Mesendoderm (in vitro differentiated cells): Measurements from ENCODE around the gene IPO9.

Experiments
- DNase-seq: peaks from one replicate; pipeline ENCODE4 v3.0.0; 2013
- H2AK5ac ChIP-seq: 2 replicates; pipeline ENCODE4 v1.6.1; 2013; ENCODE audit warnings: low read length, inconsistent platforms
- H2BK120ac ChIP-seq: 2 replicates; pipeline ENCODE4 v1.6.1; 2013; ENCODE audit warnings: low read depth, mild to moderate bottlenecking, low read length, moderate library complexity, mixed read lengths
- H2BK15ac ChIP-seq: replicated peaks from 2 replicates; pipeline ENCODE4 v1.6.1; 2013; ENCODE audit warnings: low read depth, mild to moderate bottlenecking, moderate library complexity
- H2BK5ac ChIP-seq: 2 replicates; pipeline ENCODE4 v1.6.1; 2013; ENCODE audit warnings: low read length, inconsistent platforms
- H3K18ac ChIP-seq: 2 replicates; pipeline ENCODE4 v1.6.1; 2013; ENCODE audit warnings: mild to moderate bottlenecking, low read length, mixed read lengths
- H3K23ac ChIP-seq: one replicate; pipeline ENCODE4 v1.6.1; 2013; ENCODE audit warnings: low read length
- H3K27ac ChIP-seq: 2 replicates; pipeline ENCODE4 v1.5.1; 2013; ENCODE audit warnings: low read depth, mild to moderate bottlenecking, inconsistent platforms, low read length, moderate library complexity
- H3K27me3 ChIP-seq: 2 replicates; pipeline ENCODE4 v1.6.1; 2013; ENCODE audit warnings: low read length, control low read depth, mild to moderate bottlenecking, inconsistent platforms; ENCODE audit not compliant: insufficient read depth, poor library complexity
- H3K36me3 ChIP-seq: 2 replicates; pipeline ENCODE4 v1.6.1; 2013; ENCODE audit warnings: low read length, inconsistent platforms; ENCODE audit not compliant: control insufficient read depth, insufficient read depth
- H3K4ac ChIP-seq: one replicate; pipeline ENCODE4 v1.6.1; 2013; ENCODE audit warnings: low read depth, mild to moderate bottlenecking, low read length, moderate library complexity
- H3K4me1 ChIP-seq: 2 replicates; pipeline ENCODE4 v1.6.1; 2013; ENCODE audit warnings: low read depth, low read length, inconsistent platforms; ENCODE audit not compliant: control insufficient read depth
- H3K4me2 ChIP-seq: 2 replicates; pipeline ENCODE4 v1.6.1; 2013; ENCODE audit warnings: low read length
- H3K4me3 ChIP-seq: 2 replicates; pipeline ENCODE4 v1.5.1; 2013; ENCODE audit warnings: mild to moderate bottlenecking, low read length
- H3K56ac ChIP-seq: one replicate; pipeline ENCODE4 v1.6.1; 2013; ENCODE audit warnings: low read length
- H3K79me1 ChIP-seq: 2 replicates; pipeline ENCODE4 v1.6.1; 2013; ENCODE audit warnings: low read length, inconsistent platforms
- H3K79me2 ChIP-seq: 2 replicates; pipeline ENCODE4 v1.6.1; 2013; ENCODE audit warnings: mild to moderate bottlenecking, low read length; ENCODE audit not compliant: control insufficient read depth, insufficient read depth
- H3K9ac ChIP-seq: 2 replicates; pipeline ENCODE4 v1.6.1; 2013; ENCODE audit warnings: low read length, inconsistent platforms
- H4K5ac ChIP-seq: one replicate; pipeline ENCODE4 v1.6.1; 2013; ENCODE audit warnings: low read length
- H4K8ac ChIP-seq: one replicate; pipeline ENCODE4 v1.6.1; 2013; ENCODE audit warnings: low read depth, mild to moderate bottlenecking, control low read depth, low read length, moderate library complexity
- WGBS: extraction: QIAGEN DNeasy Blood & Tissue Kit; methylation state at CpG from one replicate; pipeline ENCODE4 v1.1.7; 2013; ENCODE audit warnings: low lambda C conversion rate, missing lambda C conversion rate; ENCODE audit not compliant: insufficient coverage; ENCODE audit errors: extremely low coverage; 5-methylcytosine and 5-hydroxymethylcytosine counted together

Gene IPO9

DNA sequence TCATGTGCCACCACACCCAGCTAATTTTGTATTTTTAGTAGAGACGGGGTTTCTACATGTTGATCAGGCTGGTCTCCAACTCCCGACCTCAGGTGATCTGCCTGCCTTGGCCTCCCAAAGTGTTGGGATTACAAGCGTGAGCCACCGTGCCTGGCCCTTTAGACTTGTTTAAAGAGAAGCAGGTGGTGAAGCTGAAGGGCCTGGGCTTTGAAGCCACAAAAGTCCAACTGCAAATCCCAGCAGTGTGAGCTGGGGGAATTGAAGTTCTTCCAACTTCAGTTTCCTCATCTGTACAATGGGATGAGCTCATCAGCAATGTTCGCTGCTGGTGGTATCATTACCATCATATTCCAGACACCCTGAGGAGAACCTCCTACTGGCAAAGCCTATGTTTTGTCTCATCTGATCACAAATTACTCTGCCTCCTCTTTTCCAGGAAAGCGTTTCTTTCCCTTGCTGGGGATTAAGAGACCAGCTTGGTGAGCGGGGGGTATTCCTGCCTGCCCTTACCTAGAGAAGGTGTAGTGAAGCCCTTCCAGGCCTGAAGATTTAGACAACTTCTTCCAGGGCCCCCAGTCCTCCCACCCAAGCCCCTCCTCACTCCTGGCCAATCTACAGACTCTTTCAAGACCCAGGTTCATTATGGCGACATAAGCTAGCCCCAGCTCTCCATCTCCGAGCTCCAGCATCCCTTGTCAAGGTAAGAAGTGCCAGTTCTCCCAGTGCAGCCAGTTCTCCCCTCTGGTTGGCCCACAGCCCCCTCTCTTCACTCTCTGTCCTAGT is 57.3 kb downstream of the IPO9 start:
- Histone ChIP-seq H4K8ac (no peak overlapping the region), H2BK120ac (no peak overlapping the region), H4K5ac (no peak overlapping the region), H3K4me2 (no peak overlapping the region), H3K23ac (no peak overlapping the region), H2AK5ac (no peak overlapping the region), H3K9ac (no peak overlapping the region), H3K18ac (no peak overlapping the region), H3K27ac (no peak overlapping the region), H3K4me1 (peaks cover 3% of the 10 kb centered on the region), H2BK5ac (no peak overlapping the region), H3K27me3 (no peaks in the 10 kb centered on the region), H3K79me1 (no peaks in the 10 kb centered on the region), H3K4me3 (no peak overlapping the region), H3K4ac (no peak overlapping the region), H3K79me2 (no peaks in the 10 kb centered on the region), H3K36me3 (no peaks in the 10 kb centered on the region), H2BK15ac (no peak overlapping the region), H3K56ac (no peak overlapping the region)
- no peak for DNase-seq
- WGBS: no CpG with 5 or more reads among the region's 9 CpGs

GRCh38 chr1:201887116-201887866 is 58.3 kb downstream of the IPO9 start:
- Histone ChIP-seq H3K9ac (no peak overlapping the region), H3K36me3 (no peaks in the 10 kb centered on the region), H4K5ac (no peak overlapping the region), H2AK5ac (no peak overlapping the region), H2BK120ac (no peak overlapping the region), H3K79me1 (no peaks in the 10 kb centered on the region), H3K4me1 (peaks cover 3% of the 10 kb centered on the region), H2BK5ac (no peak overlapping the region), H3K4ac (no peak overlapping the region), H3K4me2 (no peak overlapping the region), H3K27me3 (no peaks in the 10 kb centered on the region), H3K27ac (no peak overlapping the region), H3K79me2 (no peaks in the 10 kb centered on the region), H2BK15ac (no peak overlapping the region), H3K4me3 (no peak overlapping the region), H4K8ac (no peak overlapping the region), H3K56ac (no peak overlapping the region), H3K23ac (no peak overlapping the region), H3K18ac (no peak overlapping the region)
- WGBS: no CpG with 5 or more reads among the region's 5 CpGs
- no peak for DNase-seq

DNA sequence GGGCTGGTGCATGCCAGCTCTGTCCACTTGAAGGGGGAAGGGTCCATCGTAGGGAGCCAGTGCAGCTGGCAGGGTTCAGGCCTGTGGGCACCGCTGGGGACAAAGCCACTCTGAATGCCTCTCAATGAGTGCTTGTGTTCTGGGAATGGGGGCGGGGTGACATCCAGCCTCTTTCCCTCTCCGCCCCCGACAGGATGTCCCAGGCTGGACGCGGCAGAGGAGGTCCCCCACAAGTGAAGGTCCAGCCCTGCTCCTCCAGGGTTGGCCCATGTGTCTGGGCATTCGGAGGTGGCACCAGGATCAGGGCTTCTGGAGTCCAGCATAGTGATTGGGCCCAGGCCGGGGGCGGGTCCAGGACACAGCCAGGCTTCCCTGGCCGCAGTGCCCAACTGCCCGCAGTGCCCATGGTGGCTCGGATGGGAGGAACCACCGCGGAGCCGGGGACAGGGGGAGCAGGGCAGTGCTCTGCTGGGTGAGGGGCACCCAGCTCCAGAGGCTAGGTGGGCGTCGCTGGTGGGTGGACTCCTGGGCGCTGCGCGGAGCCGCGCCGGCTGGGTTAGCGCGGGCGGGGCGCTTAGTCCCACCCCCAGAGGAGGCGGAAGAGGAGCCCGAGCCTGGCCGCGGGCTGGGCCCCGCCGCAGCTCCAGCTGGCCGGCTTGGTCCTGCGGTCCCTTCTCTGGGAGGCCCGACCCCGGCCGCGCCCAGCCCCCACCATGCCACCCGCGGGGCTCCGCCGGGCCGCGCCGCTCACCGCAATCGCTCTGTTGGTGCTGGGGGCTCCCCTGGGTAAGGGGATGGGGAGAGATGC is 59.5 kb downstream of the IPO9 start, which contains the start of gene SHISA4:
Gene SHISA4, plus strand, starts transcription at position 617 of the 808 bp plus-strand sequence. Its CDS starts 97 bp downstream, at position 714.
- H3K56ac ChIP-seq: peak within 1 kb of the TSS; percentile 90
- no peak within 1 kb of the TSS for H2BK15ac ChIP-seq
- H3K4me1 ChIP-seq: peaks cover 3% of the 10 kb centered on the region
- no peak within 1 kb of the TSS for H2BK5ac ChIP-seq
- peak within 1 kb of the TSS; percentile 96 for H3K4me2 ChIP-seq
- H2AK5ac ChIP-seq: no peak within 1 kb of the TSS
- no peak within 1 kb of the TSS for H4K5ac ChIP-seq
- no peak for DNase-seq
- H3K4me3 ChIP-seq: peak within 1 kb of the TSS; percentile 67
- H3K23ac ChIP-seq: peak within 1 kb of the TSS; percentile 45
- H3K18ac ChIP-seq: no peak within 1 kb of the TSS
- H3K27ac ChIP-seq: no peak within 1 kb of the TSS
- H3K79me2 ChIP-seq: no peaks in the 10 kb centered on the region
- no peak within 1 kb of the TSS for H4K8ac ChIP-seq
- no peaks in the 10 kb centered on the region for H3K79me1 ChIP-seq
- H3K4ac ChIP-seq: no peak within 1 kb of the TSS
- no peak within 1 kb of the TSS for H2BK120ac ChIP-seq
- WGBS: no CpG with 5 or more reads among the region's 49 CpGs
- H3K9ac ChIP-seq: peak within 1 kb of the TSS; percentile 75
- no peaks in the 10 kb centered on the region for H3K27me3 ChIP-seq
- H3K36me3 ChIP-seq: no peaks in the 10 kb centered on the region

DNA sequence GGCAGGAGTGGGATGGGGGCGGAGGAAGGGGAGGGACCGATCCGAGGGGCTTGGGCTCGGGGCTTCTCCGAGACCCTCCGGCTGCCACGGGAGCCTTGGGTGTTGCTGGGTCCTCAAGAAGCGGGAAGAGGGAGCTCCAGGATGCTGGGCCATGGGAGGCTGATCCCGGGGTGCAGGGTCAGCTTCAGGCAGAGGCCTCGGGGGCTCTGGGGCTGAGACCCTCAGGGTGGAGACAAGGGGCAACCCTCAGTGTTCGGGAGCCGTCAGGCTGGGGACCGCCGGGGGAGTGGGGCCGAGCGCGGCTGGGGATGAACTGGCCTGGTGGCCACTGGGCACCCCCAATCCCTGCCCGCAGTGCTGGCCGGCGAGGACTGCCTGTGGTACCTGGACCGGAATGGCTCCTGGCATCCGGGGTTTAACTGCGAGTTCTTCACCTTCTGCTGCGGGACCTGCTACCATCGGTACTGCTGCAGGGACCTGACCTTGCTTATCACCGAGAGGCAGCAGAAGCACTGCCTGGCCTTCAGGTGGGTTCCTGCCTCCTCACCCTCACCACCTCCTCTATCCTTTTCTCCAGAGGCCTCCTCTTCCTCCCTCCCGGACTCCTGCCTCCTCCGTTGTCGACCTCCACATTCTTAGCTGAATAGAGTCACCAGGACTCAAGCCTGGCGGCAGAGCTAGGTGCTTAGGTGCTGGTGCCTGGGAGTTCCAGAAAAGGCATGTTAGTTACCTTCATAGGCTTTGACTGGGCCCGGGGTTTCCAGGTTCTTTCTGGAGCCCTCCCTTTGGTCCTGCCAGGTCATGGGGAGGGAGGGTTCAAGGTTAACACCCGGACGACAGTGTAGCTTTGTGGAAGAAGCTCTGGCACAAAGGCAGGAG is 60.4 kb downstream of the IPO9 start:
- H3K27me3 ChIP-seq: no peaks in the 10 kb centered on the region
- peak overlapping the region; percentile 96 for H3K4me2 ChIP-seq
- H4K5ac ChIP-seq: no peak overlapping the region
- H4K8ac ChIP-seq: no peak overlapping the region
- H3K4me1 ChIP-seq: peaks cover 3% of the 10 kb centered on the region
- H3K23ac ChIP-seq: peak overlapping the region; percentile 45
- H3K27ac ChIP-seq: no peak overlapping the region
- no peak overlapping the region for H2BK15ac ChIP-seq
- H3K79me1 ChIP-seq: no peaks in the 10 kb centered on the region
- H3K9ac ChIP-seq: peak overlapping the region; percentile 75
- WGBS: no CpG with 5 or more reads among the region's 33 CpGs
- no peak for DNase-seq
- no peak overlapping the region for H2BK5ac ChIP-seq
- H3K79me2 ChIP-seq: no peaks in the 10 kb centered on the region
- H3K56ac ChIP-seq: peak overlapping the region; percentile 90
- peak overlapping the region; percentile 67 for H3K4me3 ChIP-seq
- no peak overlapping the region for H2AK5ac ChIP-seq
- no peak overlapping the region for H3K18ac ChIP-seq
- H3K36me3 ChIP-seq: no peaks in the 10 kb centered on the region
- H2BK120ac ChIP-seq: no peak overlapping the region
- H3K4ac ChIP-seq: no peak overlapping the region

DNA sequence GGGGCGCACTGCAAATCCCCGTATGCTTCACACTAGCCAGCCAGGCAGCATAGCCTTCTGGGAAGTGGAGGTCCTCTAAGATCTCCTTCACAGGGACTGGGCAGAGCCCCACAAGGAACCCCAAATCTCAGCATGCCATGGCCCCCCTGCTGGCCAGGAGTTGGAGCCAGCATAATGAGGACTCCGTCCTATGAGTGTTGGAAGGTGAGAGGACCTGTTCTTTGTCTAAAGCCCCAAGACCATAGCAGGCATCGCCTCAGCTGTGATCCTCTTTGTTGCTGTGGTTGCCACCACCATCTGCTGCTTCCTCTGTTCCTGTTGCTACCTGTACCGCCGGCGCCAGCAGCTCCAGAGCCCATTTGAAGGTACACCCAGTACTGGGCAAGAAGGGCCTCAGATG is 61.3 kb downstream of the IPO9 start:
- H3K4me3 ChIP-seq: no peak overlapping the region

More for the DNA sequence above, 61.3 kb downstream of the IPO9 start:
- Histone ChIP-seq H3K79me2 (no peaks in the 10 kb centered on the region), H2AK5ac (no peak overlapping the region), H3K9ac (no peak overlapping the region), H4K5ac (no peak overlapping the region), H3K4me1 (peaks cover 3% of the 10 kb centered on the region), H4K8ac (no peak overlapping the region), H3K79me1 (no peaks in the 10 kb centered on the region), H3K36me3 (no peaks in the 10 kb centered on the region), H2BK120ac (no peak overlapping the region), H2BK15ac (no peak overlapping the region), H3K4me2 (no peak overlapping the region), H3K23ac (no peak overlapping the region), H3K27me3 (no peaks in the 10 kb centered on the region), H3K56ac (no peak overlapping the region), H3K4ac (no peak overlapping the region), H3K27ac (no peak overlapping the region), H3K18ac (no peak overlapping the region), H2BK5ac (no peak overlapping the region)
- WGBS: no CpG with 5 or more reads among the region's 7 CpGs
- no peak for DNase-seq
